NT2/D1 (cell line): ENCODE measurements around the gene KDM4B.
"Not testable (repeated sequence)": the region's sequence is repeated elsewhere in the genome, so short reads cannot be mapped to it uniquely, and the experiment has no call there.

Experiments
- DNase-seq: peaks from one replicate; pipeline ENCODE4 v3.0.0-alpha.2; 2011; ENCODE audit warnings: low read depth, low spot score
- H3K27me3 ChIP-seq: 2 replicates; pipeline ENCODE4 v1.6.0; 2011; ENCODE audit warnings: mild to moderate bottlenecking; ENCODE audit not compliant: insufficient read length, insufficient read depth
- H3K36me3 ChIP-seq: 2 replicates; pipeline ENCODE4 v1.6.1; 2011; ENCODE audit warnings: mild to moderate bottlenecking, low read length, mixed read lengths; ENCODE audit not compliant: insufficient read depth, insufficient read length
- H3K4me1 ChIP-seq: 2 replicates; pipeline ENCODE4 v1.5.1; 2011; ENCODE audit not compliant: insufficient read depth, insufficient read length
- H3K4me3 ChIP-seq: 2 replicates; pipeline ENCODE4 v1.5.1; 2011; ENCODE audit warnings: low read depth; ENCODE audit not compliant: insufficient read length
- H3K9ac ChIP-seq: 2 replicates; pipeline ENCODE4 v1.6.0; 2011; ENCODE audit warnings: low read depth; ENCODE audit not compliant: insufficient read length
- H3K9me3 ChIP-seq: 2 replicates; pipeline ENCODE4 v1.5.1; 2011; ENCODE audit warnings: mild to moderate bottlenecking, low read length; ENCODE audit not compliant: insufficient read depth
- SUZ12 ChIP-seq: IDR thresholded peaks from 2 replicates; pipeline ENCODE4 v1.6.1; 2011; ENCODE audit not compliant: insufficient read length, insufficient read depth; ENCODE audit errors: extremely low read depth
- YY1 ChIP-seq: IDR thresholded peaks from 2 replicates; pipeline ENCODE4 v1.6.1; 2011; ENCODE audit not compliant: insufficient read length, insufficient read depth
- ZNF274 ChIP-seq: IDR thresholded peaks from 2 replicates; pipeline ENCODE4 v1.6.1; 2011; ENCODE audit warnings: mild to moderate bottlenecking, low read depth, low read length

KDM4B gene

DNA sequence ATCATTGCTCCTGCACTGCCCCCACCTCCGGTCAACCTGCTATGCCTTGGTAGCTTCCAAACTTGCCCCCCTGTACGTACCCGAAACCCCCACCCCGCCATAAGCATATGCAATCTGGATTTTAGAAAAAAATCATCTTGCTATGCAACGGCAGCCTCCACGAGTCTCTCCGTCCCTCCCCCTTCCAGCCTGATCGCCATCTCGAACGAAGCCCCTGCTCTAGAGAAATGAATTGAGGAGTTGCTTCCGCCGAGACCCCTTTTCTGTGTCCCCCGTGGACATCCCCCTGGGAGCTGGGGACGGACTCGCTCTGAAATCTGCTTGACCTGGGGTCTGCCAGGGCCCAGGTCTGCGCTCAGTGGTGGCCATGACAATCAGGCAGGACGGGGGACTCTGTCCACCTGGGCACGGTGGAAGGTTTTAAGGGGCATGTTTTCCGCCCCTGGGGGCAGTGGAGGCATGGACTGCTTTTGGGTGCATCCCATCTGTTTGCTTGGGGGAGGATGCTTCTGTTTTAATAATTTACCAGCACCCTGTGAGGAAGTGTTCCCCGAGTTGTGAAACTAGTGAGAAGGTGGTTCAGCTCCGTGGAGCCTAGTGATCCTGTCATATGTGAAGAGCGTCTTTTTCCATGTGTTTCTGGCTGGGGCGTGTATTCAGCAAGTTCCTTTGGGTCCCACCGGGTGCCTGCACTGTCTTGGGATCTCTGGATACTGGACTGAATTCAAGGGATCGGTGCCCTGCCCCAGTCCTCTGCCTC, 1.0 kb downstream of the KDM4B start:
- TF ChIP-seq SUZ12: no peak
- TF ChIP-seq YY1: no peak
- TF ChIP-seq ZNF274: no peak
- Histone ChIP-seq H3K4me3 (peak overlapping the region; percentile 60), H3K36me3 (no peaks in the 10 kb centered on the region), H3K9ac (peak overlapping the region; percentile 74), H3K27me3 (peaks cover 5% of the 10 kb centered on the region), H3K4me1 (peaks cover 22% of the 10 kb centered on the region), H3K9me3 (no peaks in the 10 kb centered on the region)
- DNase-seq: no peak

DNA sequence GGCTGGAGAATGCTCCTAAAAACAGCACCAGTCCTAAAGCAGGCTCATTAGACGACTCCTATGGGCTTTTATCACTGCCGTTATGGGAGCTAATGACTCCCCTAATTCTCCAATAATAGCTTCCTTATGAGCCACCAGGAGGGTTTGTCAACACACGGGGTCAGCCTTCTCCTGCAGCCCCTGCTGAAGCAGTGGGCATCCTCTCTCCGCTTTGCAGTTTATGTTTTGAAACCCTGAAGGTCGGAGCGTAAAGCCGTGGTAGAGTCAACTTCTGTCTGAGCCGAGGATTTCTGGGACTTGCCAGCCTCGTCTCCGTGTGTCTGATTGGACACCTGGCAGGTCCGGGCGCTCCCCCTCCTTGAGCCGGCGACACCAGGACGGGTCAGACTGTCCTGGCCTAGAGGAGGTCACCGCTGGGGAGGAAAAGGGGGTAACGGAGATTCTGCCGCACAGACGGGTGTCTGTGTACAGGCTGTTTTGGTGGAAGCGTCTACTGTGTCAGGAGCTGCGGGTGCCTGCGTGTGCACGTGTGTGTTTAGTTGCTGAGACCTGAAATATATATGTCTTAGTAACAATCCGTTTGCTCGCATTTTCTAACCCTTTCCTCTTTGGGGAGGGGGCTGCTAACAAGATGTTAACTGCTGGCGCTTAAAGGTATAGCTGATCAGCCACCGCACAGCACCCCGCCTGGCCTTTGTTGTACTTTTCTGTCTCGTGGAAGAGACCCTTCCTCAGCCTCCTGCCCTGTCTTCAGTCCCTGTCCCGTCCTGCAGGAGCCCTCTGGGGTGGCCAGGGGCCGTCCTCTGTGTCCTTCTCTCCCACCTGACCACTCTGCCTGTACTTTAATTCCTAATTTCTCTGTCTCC, 1.9 kb downstream of the KDM4B start:
- no peak for DNase-seq

DNA sequence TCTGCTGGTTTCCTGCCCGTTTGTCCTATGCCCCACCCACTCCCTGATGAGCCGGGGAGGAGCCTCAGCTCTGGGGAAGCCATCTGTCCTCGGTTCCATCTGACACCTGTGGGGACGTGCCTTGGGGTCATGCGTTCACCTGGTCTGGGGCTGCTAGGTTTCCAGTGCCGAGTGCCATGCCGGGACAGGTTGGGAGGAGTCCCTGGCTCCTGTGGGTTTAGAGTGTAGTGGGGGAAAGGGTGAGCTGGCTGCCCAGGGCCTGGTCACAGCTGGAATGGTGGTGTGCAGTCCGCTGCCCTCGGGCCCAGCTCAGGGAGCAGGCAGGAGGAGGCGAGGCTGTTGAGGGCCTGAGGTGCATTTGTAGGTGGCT, 2.5 kb downstream of the KDM4B start:
- DNase-seq: no peak

More for the DNA sequence above, 1.9 kb downstream of the KDM4B start:
- H3K36me3 ChIP-seq: no peaks in the 10 kb centered on the region
- TF ChIP-seq SUZ12 (no peak), ZNF274 (no peak), YY1 (no peak)
- H3K4me3 ChIP-seq: peak overlapping the region; percentile 60
- H3K9me3 ChIP-seq: no peaks in the 10 kb centered on the region
- H3K4me1 ChIP-seq: peaks cover 27% of the 10 kb centered on the region
- peaks cover 5% of the 10 kb centered on the region for H3K27me3 ChIP-seq
- peak overlapping the region; percentile 74 for H3K9ac ChIP-seq

DNA sequence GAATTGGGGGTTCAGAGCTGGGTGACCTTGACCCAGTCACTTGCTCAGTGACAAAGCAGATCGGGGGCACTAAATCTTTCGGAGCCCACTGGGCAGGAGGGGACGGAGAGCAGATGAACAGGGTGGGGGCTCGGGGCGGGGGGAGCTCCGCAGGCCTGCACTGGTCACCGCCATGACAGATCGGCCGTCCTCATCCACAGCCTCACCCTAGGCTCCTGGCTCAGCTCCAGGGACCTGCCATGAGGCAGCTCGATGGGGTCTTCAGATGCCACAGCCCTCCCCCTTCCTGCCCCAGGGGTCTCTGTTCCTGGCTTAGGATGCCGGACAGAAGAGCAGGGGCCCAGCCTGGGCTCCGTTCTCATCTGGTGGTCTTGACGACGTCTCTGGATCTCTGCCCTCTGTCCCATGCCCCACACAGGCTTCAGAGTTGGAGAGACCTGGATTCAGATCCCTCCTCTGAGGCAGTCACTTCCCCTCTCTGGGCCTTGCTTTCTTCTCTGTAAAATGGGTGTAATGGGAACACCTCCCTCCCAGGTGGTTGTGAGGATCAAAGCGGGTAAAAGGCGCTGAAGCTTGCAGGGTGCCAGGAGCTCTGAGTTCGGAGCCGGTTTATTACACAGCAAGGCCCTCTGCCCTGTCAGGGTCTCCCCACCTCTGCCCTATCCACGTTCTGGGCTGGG, 3.0 kb downstream of the KDM4B start:
- H3K36me3 ChIP-seq: peaks cover 2% of the 10 kb centered on the region
- H3K9me3 ChIP-seq: no peaks in the 10 kb centered on the region
- no peak for DNase-seq
- H3K4me3 ChIP-seq: no peak overlapping the region
- H3K9ac ChIP-seq: peak overlapping the region; percentile 6
- TF ChIP-seq ZNF274 (no peak), SUZ12 (no peak), YY1 (no peak)
- H3K27me3 ChIP-seq: peaks cover 5% of the 10 kb centered on the region
- H3K4me1 ChIP-seq: peaks cover 30% of the 10 kb centered on the region

More for the DNA sequence above, 2.5 kb downstream of the KDM4B start:
- no peaks in the 10 kb centered on the region for H3K36me3 ChIP-seq
- no peaks in the 10 kb centered on the region for H3K9me3 ChIP-seq
- H3K4me1 ChIP-seq: peaks cover 27% of the 10 kb centered on the region
- H3K4me3 ChIP-seq: peak overlapping the region; percentile 6
- H3K27me3 ChIP-seq: peaks cover 5% of the 10 kb centered on the region
- H3K9ac ChIP-seq: peak overlapping the region; percentile 65
- no peak for TF ChIP-seq SUZ12

DNA sequence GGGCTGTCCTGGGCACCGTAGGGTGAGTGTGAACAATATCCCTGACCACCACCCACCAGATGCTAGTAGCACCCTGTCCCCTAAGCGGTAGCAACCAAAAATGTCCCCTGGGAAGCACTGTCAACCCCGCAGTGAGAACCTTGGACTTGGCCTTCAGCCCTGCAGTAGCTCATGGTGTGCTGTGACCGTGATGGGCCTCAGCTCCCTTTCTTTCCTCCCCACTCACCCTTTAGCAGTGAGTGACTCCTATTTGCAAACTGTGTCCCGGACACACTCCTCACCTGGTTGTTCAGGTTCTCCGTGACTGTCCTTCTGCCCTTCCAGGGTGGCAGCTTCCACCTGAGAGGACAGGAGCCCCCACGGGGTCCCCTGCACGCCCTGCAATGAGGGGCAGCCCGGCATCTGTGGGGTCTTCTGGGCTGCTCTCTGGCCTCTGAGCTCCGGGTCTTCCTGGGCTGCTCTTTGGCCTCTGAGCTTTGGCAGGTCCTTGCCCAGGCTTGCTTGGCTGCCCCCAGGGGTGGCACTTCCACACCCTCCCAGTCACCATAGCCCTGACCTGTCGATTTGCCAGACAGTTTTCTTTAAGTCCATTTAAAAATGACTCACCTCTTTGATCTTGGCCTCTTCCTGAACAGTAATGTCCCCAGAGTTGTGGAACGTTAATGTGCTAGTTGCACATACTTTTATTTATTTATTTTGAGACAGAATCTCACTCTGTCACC, 3.8 kb downstream of the KDM4B start:
- no peak for DNase-seq
- TF ChIP-seq ZNF274 (no peak), SUZ12 (no peak), YY1 (no peak)
- peaks cover 37% of the 10 kb centered on the region for H3K4me1 ChIP-seq
- H3K9ac ChIP-seq: peak overlapping the region; percentile 6
- H3K36me3 ChIP-seq: peaks cover 6% of the 10 kb centered on the region
- peaks cover 5% of the 10 kb centered on the region for H3K27me3 ChIP-seq
- H3K4me3 ChIP-seq: no peak overlapping the region
- H3K9me3 ChIP-seq: no peaks in the 10 kb centered on the region

DNA sequence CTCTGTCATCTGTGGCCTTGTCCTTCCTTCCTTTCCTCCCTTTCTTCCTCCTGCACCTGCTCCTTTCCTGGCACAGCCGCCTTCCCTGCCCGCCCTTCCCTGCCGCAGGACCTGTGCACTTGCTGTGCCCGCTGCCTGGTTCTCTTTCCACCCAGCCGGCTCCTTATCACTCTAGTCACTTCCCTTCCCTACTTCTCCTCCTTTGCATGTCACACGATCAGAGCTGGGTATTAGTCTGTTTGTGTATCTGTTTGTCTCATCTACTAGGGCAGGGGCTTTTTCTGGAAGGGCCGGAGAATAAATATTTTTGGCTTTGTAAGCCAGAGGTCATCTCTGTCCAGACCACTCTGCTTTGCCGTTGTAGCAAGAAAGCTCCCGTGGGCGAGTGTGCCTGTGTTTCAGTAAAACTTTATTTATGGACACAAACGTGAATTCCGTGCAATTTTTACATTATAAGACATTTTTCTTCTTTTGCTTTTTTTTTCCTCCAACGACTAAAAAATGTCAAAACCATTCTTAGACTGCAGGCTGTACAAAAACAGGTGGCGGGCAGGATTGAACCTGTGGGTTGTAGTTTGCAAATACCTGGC, 6.1 kb downstream of the KDM4B start:
- Histone ChIP-seq H3K4me3 (no peak overlapping the region), H3K4me1 (peaks cover 50% of the 10 kb centered on the region), H3K36me3 (peaks cover 12% of the 10 kb centered on the region), H3K27me3 (no peaks in the 10 kb centered on the region), H3K9ac (no peak overlapping the region), H3K9me3 (no peaks in the 10 kb centered on the region)
- no peak for TF ChIP-seq ZNF274
- no peak for TF ChIP-seq SUZ12
- no peak for DNase-seq

DNA sequence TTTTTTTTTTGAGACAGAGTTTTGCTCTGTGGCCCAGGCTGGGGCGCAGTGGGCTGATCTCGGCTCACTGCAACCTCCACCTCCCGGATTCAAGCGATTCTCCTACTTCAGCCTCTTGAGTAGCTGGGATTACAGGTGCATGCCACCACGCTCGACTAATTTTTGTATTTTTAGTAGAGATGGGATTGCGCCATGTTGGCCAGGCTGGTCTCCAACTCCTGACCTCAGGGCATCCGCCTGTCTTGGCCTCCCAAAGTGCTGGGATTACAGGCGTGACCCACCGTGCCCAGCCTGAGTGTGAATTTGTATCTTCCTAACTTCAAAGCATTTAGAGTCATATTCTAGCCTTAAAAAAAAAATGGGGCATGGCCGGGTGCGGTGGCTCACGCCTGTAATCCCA, 6.7 kb downstream of the KDM4B start:
- not testable (repeated sequence) for H3K9me3 ChIP-seq, H3K27me3 ChIP-seq, H3K4me3 ChIP-seq, H3K9ac ChIP-seq, DNase-seq
- peaks cover 45% of the 10 kb centered on the region for H3K4me1 ChIP-seq
- H3K36me3 ChIP-seq: peaks cover 12% of the 10 kb centered on the region
